Thyroid gland (tissue), 4 donors: Measurements from ENCODE around the gene MS4A3.

ENCODE experiments used
- POLR2A ChIP-seq, 2 donors: fragments of 450-650 bp; IDR thresholded peaks; one replicate each; pipeline ENCODE4 v1.6.1; 2017; ENCODE audit warnings: antibody characterized with exemption in 2 of 2, mild to moderate bottlenecking in 2 of 2, moderate library complexity in 1 of 2
- TF ChIP-seq, protein P1 (sequence below), 6 experiments: fragments of 200-600 bp in 3 of 6; fragments of 450-650 bp in 3 of 6; sonication (generic) in 3 of 6; IDR thresholded peaks; one replicate each; pipeline ENCODE4 v1.5.1; 2016 to 2019; ENCODE audit warnings: antibody characterized with exemption in 6 of 6, mild to moderate bottlenecking in 2 of 6, inconsistent platforms in 1 of 6, moderate library complexity in 1 of 6

DNA sequence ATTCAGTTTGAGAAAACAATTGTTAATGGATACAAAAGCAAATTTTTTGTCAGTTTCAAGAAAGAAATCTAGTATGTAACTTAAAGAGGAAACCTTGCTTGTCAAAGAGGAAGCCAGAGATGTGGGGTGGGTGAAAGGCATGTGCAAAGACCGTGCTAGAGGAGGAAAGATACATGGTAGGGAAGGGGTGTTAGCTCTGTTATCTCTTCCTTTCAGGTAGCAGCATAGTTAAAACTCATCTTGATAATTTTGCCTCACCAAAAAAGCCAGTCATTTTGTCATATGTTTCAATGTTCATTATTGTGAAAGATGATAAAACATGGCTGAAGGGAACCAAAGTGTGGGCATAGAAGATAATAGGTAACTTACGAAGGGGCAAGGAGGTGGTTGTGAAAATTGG lies 29.4 kb downstream of the MS4A3 start:
- TF ChIP-seq, protein P1, sequence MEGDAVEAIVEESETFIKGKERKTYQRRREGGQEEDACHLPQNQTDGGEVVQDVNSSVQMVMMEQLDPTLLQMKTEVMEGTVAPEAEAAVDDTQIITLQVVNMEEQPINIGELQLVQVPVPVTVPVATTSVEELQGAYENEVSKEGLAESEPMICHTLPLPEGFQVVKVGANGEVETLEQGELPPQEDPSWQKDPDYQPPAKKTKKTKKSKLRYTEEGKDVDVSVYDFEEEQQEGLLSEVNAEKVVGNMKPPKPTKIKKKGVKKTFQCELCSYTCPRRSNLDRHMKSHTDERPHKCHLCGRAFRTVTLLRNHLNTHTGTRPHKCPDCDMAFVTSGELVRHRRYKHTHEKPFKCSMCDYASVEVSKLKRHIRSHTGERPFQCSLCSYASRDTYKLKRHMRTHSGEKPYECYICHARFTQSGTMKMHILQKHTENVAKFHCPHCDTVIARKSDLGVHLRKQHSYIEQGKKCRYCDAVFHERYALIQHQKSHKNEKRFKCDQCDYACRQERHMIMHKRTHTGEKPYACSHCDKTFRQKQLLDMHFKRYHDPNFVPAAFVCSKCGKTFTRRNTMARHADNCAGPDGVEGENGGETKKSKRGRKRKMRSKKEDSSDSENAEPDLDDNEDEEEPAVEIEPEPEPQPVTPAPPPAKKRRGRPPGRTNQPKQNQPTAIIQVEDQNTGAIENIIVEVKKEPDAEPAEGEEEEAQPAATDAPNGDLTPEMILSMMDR (IDR thresholded peaks at IDR 0.05), result no peak
- TF ChIP-seq POLR2A (IDR thresholded peaks at IDR 0.05), result no peak
